Stimulated activated CD4-positive, alpha-beta T cell treated with anti-CD3 and anti-CD28 coated beads, Interleukin-4, amount 100 ng/mL, for 24 hours (primary cell): ENCODE results near the gene SPAG9.

Experiments used
- DNase-seq: peaks from one replicate; pipeline ENCODE4 v3.0.0-alpha.2; 2020

SPAG9 gene

GRCh38 chr17:50977487-50978159, 143.0 kb downstream of the SPAG9 start:
- no peak for DNase-seq

GRCh38 chr17:50976951-50977472, 143.7 kb downstream of the SPAG9 start:
- no peak for DNase-seq

GRCh38 chr17:50973557-50974494, 146.8 kb downstream of the SPAG9 start:
- DNase-seq: no peak

GRCh38 chr17:50972577-50972976, 148.1 kb downstream of the SPAG9 start:
- no peak for DNase-seq

- no peak for DNase-seq
Measured at GRCh38 chr17:50967795-50968194, 152.9 kb downstream of the SPAG9 start.

GRCh38 chr17:50966163-50966666, 154.5 kb downstream of the SPAG9 start:
- DNase-seq: no peak

GRCh38 chr17:50963139-50963538, 157.5 kb downstream of the SPAG9 start:
- no peak for DNase-seq

- DNase-seq: no peak
Measured at GRCh38 chr17:50961282-50962220, 159.1 kb downstream of the SPAG9 start.

- DNase-seq: no peak
Measured at GRCh38 chr17:50959341-50959740, 161.3 kb downstream of the SPAG9 start.

GRCh38 chr17:50957600-50958575, 162.8 kb downstream of the SPAG9 start:
- DNase-seq: no peak

GRCh38 chr17:50956750-50957523, 163.7 kb downstream of the SPAG9 start:
- peak; percentile 70 for DNase-seq

- DNase-seq: no peak
Measured at GRCh38 chr17:50956409-50956749, 164.3 kb downstream of the SPAG9 start.

GRCh38 chr17:50955667-50956120, 165.0 kb downstream of the SPAG9 start:
- no peak for DNase-seq

- DNase-seq: no peak
Measured at GRCh38 chr17:50955160-50955559, 165.5 kb downstream of the SPAG9 start.

- no peak for DNase-seq
Measured at GRCh38 chr17:50954641-50955121, 166.0 kb downstream of the SPAG9 start.

- DNase-seq: no peak
Measured at GRCh38 chr17:50953831-50954601, 166.7 kb downstream of the SPAG9 start.

- no peak for DNase-seq
Measured at GRCh38 chr17:50953518-50953830, 167.2 kb downstream of the SPAG9 start.

GRCh38 chr17:50952889-50953288, 167.8 kb downstream of the SPAG9 start:
- DNase-seq: no peak

- no peak for DNase-seq
Measured at GRCh38 chr17:50952013-50952412, 168.7 kb downstream of the SPAG9 start.
